Activated naive CD4-positive, alpha-beta T cell treated with anti-CD3 and anti-CD28 coated beads, Interleukin-2, amount 50 U/mL, for 16 hours (primary cell): ENCODE results near the gene KLK3.
"Not testable (repeated sequence)": the region's sequence is repeated elsewhere in the genome, so short reads cannot be mapped to it uniquely, and the experiment has no call there.

Source experiments
- DNase-seq: peaks from one replicate; pipeline ENCODE4 v3.0.0-alpha.2; 2020

Gene KLK3

GRCh38 chr19:50870417-50871089, 15.8 kb downstream of the KLK3 start:
- no peak for DNase-seq

DNA sequence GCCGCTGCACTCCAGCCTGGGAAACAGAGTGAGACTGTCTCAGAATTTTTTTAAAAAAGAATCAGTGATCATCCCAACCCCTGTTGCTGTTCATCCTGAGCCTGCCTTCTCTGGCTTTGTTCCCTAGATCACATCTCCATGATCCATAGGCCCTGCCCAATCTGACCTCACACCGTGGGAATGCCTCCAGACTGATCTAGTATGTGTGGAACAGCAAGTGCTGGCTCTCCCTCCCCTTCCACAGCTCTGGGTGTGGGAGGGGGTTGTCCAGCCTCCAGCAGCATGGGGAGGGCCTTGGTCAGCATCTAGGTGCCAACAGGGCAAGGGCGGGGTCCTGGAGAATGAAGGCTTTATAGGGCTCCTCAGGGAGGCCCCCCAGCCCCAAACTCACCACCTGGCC, 18.3 kb downstream of the KLK3 start, which contains the start of gene KLK2:
TSS of gene KLK2 (plus strand) at position 384 of the 400 bp plus-strand sequence. CDS start 35 bp downstream, outside the sequence.
- DNase-seq, result no peak

DNA sequence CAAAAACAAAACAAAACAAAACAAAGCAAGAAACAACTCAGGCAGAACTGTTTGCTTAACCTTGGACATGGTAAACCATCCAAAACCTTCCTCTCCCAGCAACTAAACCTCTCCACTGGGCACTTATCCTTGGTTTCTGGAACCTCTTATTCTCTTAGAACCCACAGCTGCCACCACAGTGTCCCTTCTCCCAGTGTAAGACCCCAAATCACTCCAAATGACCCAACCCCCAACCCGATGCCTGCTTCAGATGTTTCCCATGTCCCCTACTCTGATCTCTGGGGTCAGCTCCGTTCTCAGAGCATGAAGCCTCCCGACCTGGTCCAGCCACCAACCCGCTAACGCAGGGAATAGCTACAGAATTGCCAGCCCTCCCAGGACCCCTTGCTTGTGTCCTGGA, 19.5 kb downstream of the KLK3 start:
- DNase-seq, result no peak

- DNase-seq, result no peak
Observed at GRCh38 chr19:50875795-50876422, 21.2 kb downstream of the KLK3 start.

- DNase-seq, result no peak
Observed at GRCh38 chr19:50876456-50876855, 21.7 kb downstream of the KLK3 start.

- no peak for DNase-seq
Observed at GRCh38 chr19:50877338-50877737, 22.6 kb downstream of the KLK3 start.

- DNase-seq, result no peak
Observed at GRCh38 chr19:50878851-50879250, 24.1 kb downstream of the KLK3 start.

DNA sequence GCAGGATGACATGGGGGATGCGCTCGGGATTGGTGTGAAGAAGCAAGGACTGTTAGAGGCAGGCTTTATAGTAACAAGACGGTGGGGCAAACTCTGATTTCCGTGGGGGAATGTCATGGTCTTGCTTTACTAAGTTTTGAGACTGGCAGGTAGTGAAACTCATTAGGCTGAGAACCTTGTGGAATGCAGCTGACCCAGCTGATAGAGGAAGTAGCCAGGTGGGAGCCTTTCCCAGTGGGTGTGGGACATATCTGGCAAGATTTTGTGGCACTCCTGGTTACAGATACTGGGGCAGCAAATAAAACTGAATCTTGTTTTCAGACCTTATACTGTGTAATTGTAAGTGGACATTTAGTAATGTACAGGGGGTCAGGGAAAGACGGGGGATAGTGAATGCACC, 25.5 kb downstream of the KLK3 start:
- no peak for DNase-seq

- DNase-seq, result no peak
Observed at GRCh38 chr19:50882188-50882587, 27.5 kb downstream of the KLK3 start.

DNA sequence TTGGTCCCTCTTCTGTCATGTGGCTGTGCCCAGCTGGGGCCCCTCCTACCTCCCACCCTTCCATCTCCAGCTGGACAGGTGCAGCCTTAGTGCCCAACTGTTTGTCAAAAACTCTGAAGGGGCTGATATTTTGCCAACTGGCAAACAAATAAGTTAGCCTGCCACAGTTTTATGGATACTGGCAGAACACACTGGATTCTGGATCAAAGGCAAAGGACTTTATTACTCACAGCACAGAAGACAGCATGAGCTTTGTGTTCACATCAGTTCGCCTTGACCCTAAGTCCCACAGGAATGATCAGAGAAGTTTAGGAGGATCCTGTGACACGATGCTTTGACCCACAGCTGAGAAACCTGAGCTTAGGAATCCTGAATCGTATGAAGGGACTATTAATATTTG, 34.9 kb downstream of the KLK3 start:
- no peak for DNase-seq

- no peak for DNase-seq
Observed at GRCh38 chr19:50890422-50891252, 35.9 kb downstream of the KLK3 start.

DNA sequence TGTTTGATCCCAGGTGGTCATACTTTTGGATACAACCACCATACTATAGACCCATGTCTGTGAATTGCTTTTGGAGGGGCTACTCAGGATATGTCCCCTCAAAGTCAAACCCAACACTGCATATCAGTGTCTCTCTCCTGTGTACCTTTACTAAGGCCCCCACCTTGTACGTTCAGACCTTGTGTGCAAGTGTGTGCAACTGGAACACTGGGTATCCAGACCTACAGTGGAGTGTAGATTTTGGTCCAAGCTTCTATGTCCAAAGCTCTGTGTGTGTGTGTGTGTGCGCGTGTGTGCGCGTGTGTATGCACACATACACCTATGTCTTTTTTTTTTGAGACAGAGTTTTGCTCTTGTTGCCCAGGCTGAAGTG, 36.5 kb downstream of the KLK3 start:
- no peak for DNase-seq

DNA sequence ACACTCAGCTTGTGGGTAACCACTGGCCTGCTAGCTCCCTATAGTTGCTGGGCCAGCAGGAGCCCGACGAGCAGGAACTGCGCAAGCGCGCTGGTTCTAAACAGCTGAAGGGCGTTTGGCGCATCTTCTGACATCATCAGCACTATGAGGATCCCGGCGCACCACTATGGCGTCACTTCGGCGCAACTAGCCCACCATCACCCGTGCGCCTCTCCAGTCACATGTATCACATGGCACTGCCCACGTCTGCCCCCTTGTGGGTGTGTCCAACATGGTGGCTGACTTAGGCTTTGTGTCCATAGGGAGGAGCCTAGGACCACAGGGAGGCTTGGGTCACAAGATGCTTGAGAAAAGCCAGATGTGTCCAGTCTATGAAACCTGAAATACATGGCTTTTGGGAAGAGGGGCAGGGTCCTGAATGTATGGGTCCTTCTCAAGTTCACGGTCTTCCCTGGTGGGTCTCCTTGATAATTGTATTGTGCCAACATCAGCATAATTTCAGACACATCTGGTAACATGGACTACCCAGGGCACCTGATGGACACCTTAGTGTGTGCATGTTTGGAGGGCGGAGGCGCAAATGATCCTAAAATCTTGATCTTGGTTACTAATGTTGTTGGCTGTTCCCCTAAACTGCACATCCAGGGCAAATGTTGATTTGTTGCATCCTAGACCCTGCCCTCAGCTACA, 38.5 kb downstream of the KLK3 start:
- no peak for DNase-seq

GRCh38 chr19:50894478-50895356, 40.0 kb downstream of the KLK3 start:
- no peak for DNase-seq

- not testable (repeated sequence) for DNase-seq
Observed at GRCh38 chr19:50896089-50896590, 41.4 kb downstream of the KLK3 start.

DNA sequence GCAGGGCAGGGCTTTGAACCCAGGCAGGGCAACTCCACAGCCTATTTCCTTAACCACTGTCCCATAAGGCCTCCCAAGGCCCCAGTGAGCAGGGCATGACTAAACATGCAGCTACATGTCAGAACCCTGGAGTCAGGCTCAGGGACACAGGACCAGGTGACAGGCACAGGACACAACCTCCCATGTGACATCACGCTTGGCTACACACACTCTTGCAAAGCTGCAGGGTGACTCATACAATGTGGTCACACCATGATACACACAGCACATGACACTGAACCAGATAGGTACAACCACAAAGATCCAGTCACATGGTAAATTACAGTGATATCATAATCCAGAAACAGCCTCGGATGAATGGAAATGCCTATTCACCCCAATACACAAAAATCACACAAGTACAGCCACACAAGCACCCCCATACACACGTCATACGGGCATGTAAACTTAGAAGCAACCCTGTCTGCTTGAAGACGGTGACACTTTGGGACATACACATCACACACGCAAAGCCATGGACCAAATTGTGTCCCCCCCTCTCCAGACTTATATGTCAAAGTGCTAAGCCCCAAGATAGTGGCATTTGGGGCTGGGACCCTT, 42.0 kb downstream of the KLK3 start:
- no peak for DNase-seq

DNA sequence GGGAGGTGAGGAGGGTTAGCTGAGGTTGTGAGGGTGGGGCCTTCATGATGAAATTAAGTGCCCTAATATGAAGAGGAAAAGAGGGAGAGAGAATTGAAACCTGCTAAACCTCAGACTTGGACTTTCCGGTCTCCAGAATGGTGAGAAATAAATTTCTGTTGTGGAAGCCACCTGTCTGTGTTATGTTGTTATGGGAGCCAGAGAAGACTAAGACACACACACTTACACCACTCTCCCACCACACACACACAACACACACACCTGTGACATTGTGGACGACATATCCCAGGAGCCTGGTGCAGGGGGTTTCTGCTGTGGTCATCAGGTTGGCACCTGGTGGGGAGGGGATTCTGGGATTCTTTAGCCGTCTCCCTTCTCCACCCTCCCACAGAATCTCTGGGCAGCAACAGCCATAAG, 42.5 kb downstream of the KLK3 start:
- DNase-seq, result no peak

DNA sequence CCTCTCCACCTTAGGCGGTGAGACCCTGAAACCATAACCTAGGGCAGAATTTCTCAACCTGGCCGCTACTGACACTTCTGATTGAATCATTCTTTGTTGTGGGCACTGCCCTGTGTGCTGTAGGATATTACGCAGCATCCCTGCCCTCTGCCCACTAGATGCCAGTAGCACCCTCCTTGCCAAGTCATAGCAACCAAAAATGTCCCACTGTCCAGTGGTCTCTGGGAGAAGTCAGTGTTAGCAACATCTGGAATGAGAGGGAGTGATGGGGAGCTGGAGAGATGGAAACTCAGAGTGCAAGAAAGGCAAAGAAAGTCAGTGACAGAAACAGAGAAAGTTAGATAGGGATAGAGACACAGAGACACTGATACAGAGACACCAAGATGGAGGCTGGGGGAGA, 42.9 kb downstream of the KLK3 start:
- DNase-seq, result no peak

DNA sequence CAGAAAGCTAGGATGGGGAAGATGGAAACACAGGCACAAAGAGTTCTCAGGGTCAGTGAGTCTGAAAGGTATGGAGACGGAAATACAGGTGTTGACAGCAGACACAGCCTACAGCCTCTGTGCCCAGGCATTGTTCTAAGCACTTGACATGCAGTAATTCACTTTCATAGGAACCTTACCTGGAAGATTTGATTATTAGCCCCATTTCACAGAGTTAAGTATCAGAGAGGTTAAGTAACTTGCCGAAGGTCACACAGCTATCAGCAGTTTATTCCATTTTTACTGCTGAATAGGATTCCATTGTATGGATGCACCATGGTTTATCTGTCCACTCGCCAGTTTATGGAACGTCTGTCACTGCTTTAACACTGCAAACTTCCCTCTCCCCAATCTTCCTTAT, 43.3 kb downstream of the KLK3 start:
- DNase-seq, result no peak

- DNase-seq, result no peak
Observed at GRCh38 chr19:50899569-50899968, 44.9 kb downstream of the KLK3 start.

DNA sequence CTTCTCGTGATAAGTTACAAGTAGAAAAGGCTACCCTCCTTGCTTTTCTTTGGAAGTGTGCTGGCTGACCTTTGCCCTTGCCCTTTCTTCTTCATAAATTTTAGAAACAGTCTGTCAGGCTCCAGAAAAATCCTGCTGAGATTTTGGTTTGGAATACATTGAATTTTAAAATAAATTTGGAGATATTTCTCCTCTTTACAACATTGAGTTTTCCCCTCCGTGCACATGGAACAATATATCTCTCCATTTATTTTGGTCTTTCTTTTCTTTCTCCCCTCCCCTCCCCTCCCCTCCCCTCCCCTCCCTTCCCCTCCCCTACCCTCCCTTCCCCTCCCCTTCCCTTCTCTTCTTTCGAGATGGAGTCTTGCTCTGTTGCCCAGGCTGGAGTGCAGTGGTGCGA, 47.9 kb downstream of the KLK3 start:
- no peak for DNase-seq

DNA sequence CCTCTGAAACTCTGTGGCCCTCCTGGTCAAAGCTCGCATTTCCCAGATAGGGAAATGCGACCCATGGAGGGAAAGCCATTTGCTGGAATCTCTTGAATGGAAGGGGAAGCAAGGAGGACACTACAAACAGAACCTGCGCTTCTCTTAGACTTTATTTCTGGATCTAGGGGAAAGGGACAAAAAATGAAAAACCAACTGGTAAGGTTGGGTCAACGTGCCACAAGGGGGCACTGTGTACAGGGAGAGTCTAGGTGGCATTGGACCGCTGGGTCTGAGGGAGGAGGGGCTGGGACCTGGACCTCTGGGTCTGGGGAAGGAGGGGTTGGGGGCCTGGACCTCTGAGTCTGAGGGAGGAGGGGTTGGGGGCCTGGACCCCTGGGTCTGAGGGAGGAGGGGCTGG, 51.5 kb downstream of the KLK3 start:
- peak; percentile 38 for DNase-seq
